Measurements from ENCODE around the gene SC5D.

SC5D gene

GRCh38 chr11:121330614-121331435 is 38.3 kb downstream of the SC5D start:
- no peak for DNase-seq

DNA sequence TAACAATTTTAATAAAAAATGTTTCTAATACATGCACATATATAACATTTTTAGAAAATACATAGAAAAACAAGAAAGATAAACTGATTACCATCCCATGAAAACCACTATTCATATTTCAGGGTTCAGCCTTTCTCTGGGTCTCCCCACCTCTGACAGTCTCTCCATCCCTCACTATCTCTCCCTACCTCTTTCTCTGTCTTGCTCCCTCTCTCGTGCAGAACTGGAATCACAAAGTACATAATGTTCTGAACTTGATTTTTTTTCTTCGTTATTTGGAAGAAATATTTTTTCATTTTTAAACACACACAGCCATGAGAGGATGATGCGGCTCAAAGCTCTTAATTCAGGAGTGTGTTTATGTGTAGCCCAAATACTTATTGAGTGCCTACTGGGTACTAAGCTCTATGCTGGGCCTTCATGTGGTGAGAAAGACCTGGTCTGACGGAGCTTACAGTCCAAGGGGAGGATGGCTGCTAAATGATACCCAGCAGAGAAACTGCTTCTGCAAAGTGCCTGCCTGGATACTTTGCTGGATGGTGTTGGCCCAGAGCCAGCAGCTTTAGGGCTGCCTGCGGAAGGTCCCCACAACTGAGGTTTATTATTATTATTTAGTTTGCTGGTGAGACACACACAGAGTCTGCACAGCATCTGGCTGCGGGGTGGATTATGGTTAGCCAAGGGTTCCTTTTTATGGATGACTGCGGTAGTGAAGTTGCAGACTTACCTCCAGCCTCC is 42.6 kb downstream of the SC5D start:
- DNase-seq: no peak

- DNase-seq: no peak
Measured at GRCh38 chr11:121336279-121336937, 43.8 kb downstream of the SC5D start.

DNA sequence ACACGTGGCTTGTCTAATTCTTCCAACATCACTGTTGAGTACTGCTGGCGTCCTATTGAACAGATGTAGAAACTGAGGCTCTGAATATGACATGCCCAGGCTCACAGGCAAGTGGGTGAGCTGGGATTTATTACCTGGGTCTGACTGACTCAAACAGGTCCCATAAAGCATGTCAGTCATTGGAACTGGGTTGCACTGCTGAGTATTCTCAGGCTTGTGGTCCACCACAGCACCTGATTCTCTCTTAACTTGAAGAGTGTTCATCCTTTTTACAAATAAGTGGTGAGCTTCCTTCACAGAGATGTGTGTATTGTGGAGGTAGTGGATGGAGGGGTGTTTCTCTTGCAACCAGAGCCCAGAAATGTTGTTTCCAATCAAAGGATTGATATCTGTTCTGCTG is 44.5 kb downstream of the SC5D start:
- DNase-seq: no peak

DNA sequence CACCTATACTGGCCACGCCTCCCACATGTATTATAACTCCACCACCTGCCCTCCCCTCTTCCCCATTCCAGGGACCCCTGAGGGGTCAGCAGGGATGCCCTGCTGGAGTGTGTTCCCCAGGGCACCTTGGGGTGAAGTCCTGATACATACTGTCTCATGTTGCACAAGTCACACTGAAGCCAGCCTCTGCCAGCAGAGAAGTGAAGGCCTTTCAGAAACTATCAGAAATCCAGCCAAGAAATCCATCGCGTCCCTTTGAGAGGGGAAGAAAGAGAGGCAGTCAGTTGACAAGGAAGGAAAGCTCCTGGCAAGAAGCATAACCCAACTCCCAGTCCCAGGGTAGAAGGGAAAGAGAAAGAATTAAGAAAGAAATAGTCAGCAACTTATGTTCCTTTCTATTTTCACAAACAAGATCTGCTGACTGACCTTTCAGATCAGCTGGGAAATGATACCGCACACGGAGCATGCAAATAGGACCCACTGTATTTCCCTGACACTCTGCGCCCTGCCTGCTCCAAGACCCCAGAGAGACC is 45.2 kb downstream of the SC5D start:
- no peak for DNase-seq

DNA sequence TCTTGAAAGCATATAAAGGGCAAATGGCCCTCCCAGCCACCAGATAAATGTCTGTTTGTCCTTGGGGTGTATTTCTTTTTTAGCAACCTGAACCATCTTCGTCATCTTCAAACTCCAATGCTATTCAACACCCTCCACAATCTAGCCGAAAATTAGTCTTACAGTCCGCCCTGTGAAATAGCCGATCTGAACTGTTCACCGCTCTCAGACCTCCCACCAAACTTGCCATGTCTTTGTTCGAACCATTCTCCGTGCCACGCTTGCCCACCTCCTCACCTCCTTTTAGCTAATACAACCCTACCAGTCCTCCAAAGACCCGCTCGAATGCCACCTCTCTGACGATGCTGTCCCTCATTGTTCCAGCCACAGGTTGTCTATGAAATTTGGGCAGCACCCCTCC is 46.0 kb downstream of the SC5D start:
- DNase-seq: no peak

DNA sequence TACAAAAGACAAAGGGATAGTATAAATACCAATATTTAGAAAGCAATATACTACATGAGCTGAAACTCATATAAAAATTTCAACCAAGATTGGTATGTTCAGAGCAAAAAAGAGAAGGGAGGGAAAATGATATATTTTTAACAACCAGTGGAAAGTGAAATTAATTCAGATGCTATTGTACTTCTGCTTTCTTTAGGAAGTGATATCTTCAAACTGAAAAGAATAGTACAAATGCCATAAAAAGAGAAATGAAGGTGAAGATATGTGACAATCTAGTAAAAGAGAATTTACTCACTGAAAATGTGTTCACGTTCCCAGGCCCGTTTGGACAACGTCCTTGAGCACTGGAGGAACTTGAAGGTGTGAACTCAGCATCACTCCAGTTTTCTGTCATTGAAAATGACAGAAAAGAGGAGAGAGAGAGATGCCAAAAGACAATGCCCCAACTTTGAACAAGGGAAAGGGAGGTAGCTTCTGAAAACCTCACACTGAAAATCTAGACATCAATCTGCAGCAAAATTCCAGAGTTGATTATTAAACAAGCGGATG is 47.5 kb downstream of the SC5D start:
- peak in 1 of 2 experiments; percentile 3 for DNase-seq

DNA sequence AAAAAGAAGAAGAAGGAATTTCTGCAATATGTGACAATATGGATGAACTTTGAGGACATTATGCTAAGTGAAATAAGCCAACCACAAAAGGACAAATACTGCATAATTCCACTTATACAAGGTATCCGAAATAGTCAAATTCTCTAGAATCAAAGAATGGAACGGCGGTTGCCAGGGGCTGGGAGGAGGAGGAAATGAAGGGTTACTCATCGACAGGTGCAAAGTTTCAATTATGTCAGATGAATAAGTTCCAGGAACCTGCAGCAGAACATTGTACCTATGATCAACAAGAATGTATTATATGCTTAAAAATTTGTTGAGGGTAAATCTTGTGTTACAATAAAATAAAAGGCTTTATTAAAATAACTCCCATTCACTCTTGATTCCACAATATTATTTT is 49.0 kb downstream of the SC5D start:
- DNase-seq: no peak

DNA sequence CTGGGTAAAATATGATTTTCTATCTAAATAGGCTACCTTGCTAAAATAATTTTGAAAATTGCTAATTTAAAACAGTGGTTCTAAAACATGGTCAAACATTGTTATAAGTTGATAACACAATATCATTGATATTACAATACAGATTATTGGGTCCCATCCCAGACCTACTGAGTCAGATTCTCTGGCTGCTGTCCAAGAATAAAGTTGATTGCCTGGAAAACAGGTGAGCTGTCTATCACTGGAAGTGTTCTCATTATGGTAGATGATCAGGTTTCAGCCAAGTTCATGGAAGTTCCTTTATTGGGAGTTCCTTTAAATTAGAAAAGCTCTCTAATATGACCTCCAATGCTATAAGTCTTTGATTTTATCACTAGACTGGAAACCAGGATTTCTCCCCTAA is 52.3 kb downstream of the SC5D start:
- no peak for DNase-seq

- no peak for DNase-seq
Measured at GRCh38 chr11:121347094-121347493, 54.5 kb downstream of the SC5D start.

- DNase-seq: no peak
Measured at GRCh38 chr11:121347813-121348212, 55.2 kb downstream of the SC5D start.

GRCh38 chr11:121348220-121348875 is 55.8 kb downstream of the SC5D start:
- DNase-seq: no peak

DNA sequence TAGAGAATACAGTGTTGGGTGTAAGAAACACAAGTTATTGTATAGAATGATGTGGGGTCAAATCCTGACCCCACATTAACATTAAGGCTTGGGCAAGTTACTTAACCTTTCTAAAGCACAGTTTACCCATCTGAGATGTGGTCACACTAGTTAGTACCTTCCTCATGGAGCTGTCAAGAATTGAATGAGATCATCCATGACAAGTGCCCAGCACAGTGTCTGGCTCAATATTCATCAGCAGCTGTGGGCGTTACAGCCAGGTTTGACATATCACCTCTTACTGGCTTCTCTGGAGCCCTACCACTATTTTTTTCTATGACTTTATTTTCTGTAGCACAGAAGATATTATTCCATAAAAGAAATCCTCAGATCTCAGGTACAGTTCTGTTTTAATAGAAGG is 57.2 kb downstream of the SC5D start:
- no peak for DNase-seq

GRCh38 chr11:121350314-121351082 is 57.9 kb downstream of the SC5D start:
- no peak for DNase-seq

- no peak for DNase-seq
Measured at GRCh38 chr11:121351083-121351630, 58.6 kb downstream of the SC5D start.

- no peak for DNase-seq
Measured at GRCh38 chr11:121352251-121352891, 59.8 kb downstream of the SC5D start.

GRCh38 chr11:121354192-121354591 is 61.6 kb downstream of the SC5D start:
- no peak for DNase-seq

- DNase-seq: no peak
Measured at GRCh38 chr11:121356357-121356756, 63.8 kb downstream of the SC5D start.

Data from AML-193 (cell line).